MCF 10A (cell line): ENCODE results near the gene THADA. TPM values are rescaled to one million over a fixed set of nuclear protein-coding genes. Genes with fewer than 3 reads are reported as not detected.

ENCODE experiments used
- BruUV-seq: library from RNA; stranded (reverse); fragments of 400-500 nt; replicated peaks from 2 replicates; lab custom pipeline; 2021; lab: Mats Ljungman, UMichigan
- CTCF ChIA-PET: fragments of 300-600 bp; sonication (Branson Sonifier 250); formaldehyde crosslinking; extraction: SDS; loops from one replicate; lab custom pipeline; 2021; ENCODE audit warnings: antibody characterized with exemption, inconsistent platforms; lab: Yijun Ruan, JAX
- POLR2A ChIA-PET: fragments of 300-600, 350-650 bp; sonication (Branson Sonifier 250); formaldehyde crosslinking; extraction: SDS; loops from one replicate; lab custom pipeline; 2020; ENCODE audit warnings: antibody characterized with exemption, inconsistent platforms; lab: Yijun Ruan, JAX
- DNase-seq: peaks from one replicate; pipeline ENCODE4 v3.0.0-alpha.2; 2018; ENCODE audit not compliant: unreplicated experiment
- H3K27ac Mint-ChIP-seq: one replicate; pipeline ENCODE4 v1.8.0; 2022; ENCODE audit warnings: mild to moderate bottlenecking, low read depth, mixed read lengths; ENCODE audit not compliant: unreplicated experiment
- H3K27me3 Mint-ChIP-seq: one replicate; pipeline ENCODE4 v1.8.0; 2022; ENCODE audit warnings: mixed read lengths; ENCODE audit not compliant: insufficient read depth, unreplicated experiment
- H3K36me3 Mint-ChIP-seq: one replicate; pipeline ENCODE4 v1.8.0; 2022; ENCODE audit warnings: mild to moderate bottlenecking, moderate library complexity, mixed read lengths; ENCODE audit not compliant: insufficient read depth, unreplicated experiment
- H3K4me1 Mint-ChIP-seq: one replicate; pipeline ENCODE4 v1.8.0; 2022; ENCODE audit warnings: mixed read lengths; ENCODE audit not compliant: insufficient read depth, unreplicated experiment
- H3K4me3 Mint-ChIP-seq: one replicate; pipeline ENCODE4 v1.8.0; 2022; ENCODE audit warnings: mild to moderate bottlenecking, moderate library complexity, mixed read lengths; ENCODE audit not compliant: unreplicated experiment
- H3K9me3 Mint-ChIP-seq: one replicate; pipeline ENCODE4 v1.8.0; 2022; ENCODE audit warnings: mixed read lengths; ENCODE audit not compliant: unreplicated experiment
- intact Hi-C: fragments of 100-400 bp; cut with micrococcal nuclease; formaldehyde crosslinking; loops from 2 replicates; pipeline ENCODE4 v1.14.1; 2022
- total RNA-seq: library from RNA; stranded (reverse); gene quantifications from 2 replicates; pipeline ENCODE4 v1.2.3, GENCODE V29; 2022
- TF ChIP-seq, protein P1 (sequence below): fragments of 200-600 bp; IDR thresholded peaks from one replicate; pipeline ENCODE4 v1.8.0; 2022; ENCODE audit warnings: antibody characterized with exemption, mild to moderate bottlenecking; ENCODE audit not compliant: unreplicated experiment

The THADA gene
- total RNA-seq, 1 experiment from 2014 or later: 49.8 TPM

DNA sequence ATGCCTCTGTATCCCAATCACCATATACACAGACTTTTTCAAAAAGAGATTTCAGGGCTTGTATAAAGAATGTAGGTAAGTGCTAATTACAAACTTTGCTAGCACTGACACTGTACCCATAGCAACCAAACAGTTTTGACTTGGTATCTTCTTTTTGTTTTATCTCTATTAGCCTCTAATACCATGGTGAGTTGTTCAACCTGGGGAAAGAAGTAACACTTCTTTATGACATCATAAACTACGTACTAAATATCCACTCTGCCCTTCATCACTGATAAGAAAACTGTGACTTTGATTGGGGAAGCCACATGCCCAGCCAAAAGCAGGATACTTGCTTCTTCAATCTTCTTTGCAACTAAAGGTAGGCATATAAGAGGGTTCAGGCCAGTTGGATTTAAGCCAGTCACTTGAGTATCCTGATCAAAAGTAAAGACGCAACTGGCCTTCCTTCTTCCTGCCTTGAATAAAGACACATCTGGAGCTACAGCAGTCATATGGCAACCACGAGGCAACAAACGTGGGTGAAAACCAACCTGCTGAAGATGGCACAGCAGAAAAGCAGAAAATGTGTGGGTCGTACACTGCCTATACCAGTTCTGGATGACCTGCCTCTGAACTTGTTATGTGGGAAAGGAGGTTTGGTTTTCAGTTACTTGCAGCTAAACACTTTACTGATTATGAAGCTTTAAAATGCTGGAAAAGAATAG, 16.4 kb downstream of the THADA start:
- ChIA-PET POLR2A (interaction anchor here (1.4 kb wide), 1 partner anchor 10 kb away, joined by 8 read pairs; no protein-coding TSS in a partner anchor), CTCF (interaction anchor here (0.7 to 1.6 kb wide), 5 partner anchors 9 to 751 kb away, joined by 3 to 9 read pairs (median 5); no protein-coding TSS in a partner anchor)
- no peaks in the 10 kb centered on the region for H3K4me1 Mint-ChIP-seq
- intact Hi-C loops: no loop called here
- peaks cover 79% of the 10 kb centered on the region for H3K36me3 Mint-ChIP-seq
- BruUV-seq: no TSS peak
- no peak overlapping the region for H3K4me3 Mint-ChIP-seq
- H3K9me3 Mint-ChIP-seq: no peaks in the 10 kb centered on the region
- no peaks in the 10 kb centered on the region for H3K27me3 Mint-ChIP-seq
- no peak for DNase-seq
- TF ChIP-seq, protein P1, sequence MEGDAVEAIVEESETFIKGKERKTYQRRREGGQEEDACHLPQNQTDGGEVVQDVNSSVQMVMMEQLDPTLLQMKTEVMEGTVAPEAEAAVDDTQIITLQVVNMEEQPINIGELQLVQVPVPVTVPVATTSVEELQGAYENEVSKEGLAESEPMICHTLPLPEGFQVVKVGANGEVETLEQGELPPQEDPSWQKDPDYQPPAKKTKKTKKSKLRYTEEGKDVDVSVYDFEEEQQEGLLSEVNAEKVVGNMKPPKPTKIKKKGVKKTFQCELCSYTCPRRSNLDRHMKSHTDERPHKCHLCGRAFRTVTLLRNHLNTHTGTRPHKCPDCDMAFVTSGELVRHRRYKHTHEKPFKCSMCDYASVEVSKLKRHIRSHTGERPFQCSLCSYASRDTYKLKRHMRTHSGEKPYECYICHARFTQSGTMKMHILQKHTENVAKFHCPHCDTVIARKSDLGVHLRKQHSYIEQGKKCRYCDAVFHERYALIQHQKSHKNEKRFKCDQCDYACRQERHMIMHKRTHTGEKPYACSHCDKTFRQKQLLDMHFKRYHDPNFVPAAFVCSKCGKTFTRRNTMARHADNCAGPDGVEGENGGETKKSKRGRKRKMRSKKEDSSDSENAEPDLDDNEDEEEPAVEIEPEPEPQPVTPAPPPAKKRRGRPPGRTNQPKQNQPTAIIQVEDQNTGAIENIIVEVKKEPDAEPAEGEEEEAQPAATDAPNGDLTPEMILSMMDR: no peak
- no peak overlapping the region for H3K27ac Mint-ChIP-seq

DNA sequence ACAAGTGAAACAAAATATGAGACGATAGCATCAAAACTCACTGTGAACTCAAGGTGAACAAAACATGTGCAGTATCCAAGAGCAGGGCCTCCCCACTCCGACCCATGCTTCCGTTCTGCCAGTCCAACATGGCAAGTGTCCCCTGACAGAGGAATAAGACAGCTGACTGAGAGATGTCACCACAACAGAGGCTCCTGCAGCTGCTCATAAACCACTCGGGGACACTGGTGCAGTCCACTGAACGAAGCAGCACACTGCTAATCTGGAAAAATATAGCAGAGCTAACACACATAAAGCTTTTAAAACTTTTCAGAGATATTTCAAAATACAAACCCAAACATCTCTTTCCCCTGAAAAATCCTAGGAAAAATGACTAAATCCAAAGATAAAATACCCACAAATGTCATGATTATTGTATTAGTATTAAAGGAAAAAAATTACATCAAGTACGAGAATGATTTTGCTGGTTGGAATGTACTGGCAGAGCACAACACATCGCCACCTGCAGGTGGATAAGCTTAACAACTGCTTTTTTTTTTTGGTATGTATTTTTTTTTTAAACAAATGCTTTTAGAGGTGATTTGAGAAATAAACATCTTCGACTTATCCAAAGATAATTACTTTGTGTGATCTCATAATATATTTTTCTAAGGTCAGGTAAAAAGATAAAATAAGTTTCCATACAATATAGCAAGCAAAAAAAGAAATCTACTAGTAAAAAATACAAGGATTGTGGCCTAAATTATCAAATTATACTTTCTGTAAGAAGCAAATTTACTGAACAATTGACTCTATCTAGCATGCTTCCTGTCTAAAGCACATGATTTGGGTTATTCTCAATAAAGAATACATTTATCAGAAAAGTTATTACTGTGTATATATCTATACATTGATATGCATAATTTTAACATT, 18.6 kb downstream of the THADA start:
- intact Hi-C loops: no loop called here
- H3K36me3 Mint-ChIP-seq: peaks cover 79% of the 10 kb centered on the region
- H3K4me3 Mint-ChIP-seq: no peak overlapping the region
- no peaks in the 10 kb centered on the region for H3K27me3 Mint-ChIP-seq
- ChIA-PET POLR2A (interaction anchor here (0.6 to 1.4 kb wide), 10 partner anchors 9 to 749 kb away, joined by 3 to 9 read pairs (median 3); partner anchors contain the start of gene THADA), CTCF (interaction anchor here (0.6 to 2.7 kb wide), 38 partner anchors 8 to 1778 kb away, joined by 3 to 23 read pairs (median 3); no protein-coding TSS in a partner anchor)
- TF ChIP-seq, protein P1: peak; percentile 48
- no peak overlapping the region for H3K27ac Mint-ChIP-seq
- BruUV-seq: no TSS peak
- no peaks in the 10 kb centered on the region for H3K4me1 Mint-ChIP-seq
- H3K9me3 Mint-ChIP-seq: no peaks in the 10 kb centered on the region
- DNase-seq: peak; percentile 69

DNA sequence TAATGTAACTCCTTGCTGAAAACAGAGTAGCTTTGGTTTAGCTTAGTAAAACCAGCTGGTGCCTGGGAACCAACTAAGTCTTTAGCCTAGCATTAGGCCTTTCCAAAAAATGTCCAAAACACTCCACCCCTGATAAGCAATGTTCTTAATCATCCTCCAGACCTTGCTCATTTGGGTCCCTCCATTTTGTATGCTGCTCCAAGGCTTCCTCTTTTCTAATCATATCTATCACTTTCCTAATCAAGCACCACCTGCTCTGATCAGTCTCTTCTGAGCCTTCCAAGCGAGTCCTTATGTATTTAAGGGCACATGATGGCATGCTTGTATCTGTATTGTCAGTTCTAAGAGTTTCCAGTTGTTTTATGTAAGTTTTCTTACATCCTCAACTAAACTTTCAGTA, 23.6 kb downstream of the THADA start:
- no peaks in the 10 kb centered on the region for H3K4me1 Mint-ChIP-seq
- peaks cover 69% of the 10 kb centered on the region for H3K36me3 Mint-ChIP-seq
- no peaks in the 10 kb centered on the region for H3K9me3 Mint-ChIP-seq
- TF ChIP-seq, protein P1: no peak
- H3K27me3 Mint-ChIP-seq: no peaks in the 10 kb centered on the region
- ChIA-PET POLR2A (interaction anchor here (1.3 kb wide), 1 partner anchor 24 kb away, joined by 3 read pairs; the partner anchor contains the start of gene THADA), CTCF (interaction anchor here (0.5 to 1.2 kb wide), 3 partner anchors 48 to 744 kb away, joined by 3 to 4 read pairs (median 4); no protein-coding TSS in a partner anchor)
- BruUV-seq: no TSS peak
- H3K27ac Mint-ChIP-seq: no peak overlapping the region
- no peak overlapping the region for H3K4me3 Mint-ChIP-seq
- DNase-seq: no peak
- intact Hi-C loops: no loop called here
